Measurements from ENCODE around the gene MAML3. TPM values are rescaled to one million over a fixed set of nuclear protein-coding genes. Genes with fewer than 3 reads are reported as not detected.

MAML3 gene
- total and polyA plus RNA-seq, 8 donors: 5.8 to 18.7 (median 16.7) TPM

DNA sequence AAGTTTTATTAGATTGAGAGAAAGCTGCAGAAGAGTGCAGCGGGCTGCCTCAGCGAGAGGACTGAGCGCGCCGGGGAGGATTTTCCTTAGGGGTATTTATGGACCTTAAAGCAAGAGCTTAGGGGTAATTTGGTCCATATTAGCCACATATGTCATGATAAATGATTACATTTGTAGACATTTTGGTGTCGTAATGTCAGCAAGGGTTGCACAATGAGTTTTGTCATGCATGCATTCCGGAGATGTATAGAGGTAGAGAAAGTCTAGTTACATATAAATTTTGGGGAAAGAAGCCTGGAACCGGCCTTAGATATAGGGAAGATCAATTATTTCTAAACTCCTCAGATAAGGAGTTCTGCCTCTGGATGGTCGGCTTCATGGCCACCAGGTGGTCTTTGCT, 478.3 kb downstream of the MAML3 start:
- no peaks in the 10 kb centered on the region for H3K27me3 ChIP-seq
- DNase-seq (no peak), ATAC-seq (no peak)
- peak overlapping the region in 1 of 2 donors; percentile 74 for H3K27ac ChIP-seq
- H3K4me1 ChIP-seq: peaks cover 0 to 14% of the 10 kb centered on the region in 2 donors
- TF ChIP-seq, protein P1, sequence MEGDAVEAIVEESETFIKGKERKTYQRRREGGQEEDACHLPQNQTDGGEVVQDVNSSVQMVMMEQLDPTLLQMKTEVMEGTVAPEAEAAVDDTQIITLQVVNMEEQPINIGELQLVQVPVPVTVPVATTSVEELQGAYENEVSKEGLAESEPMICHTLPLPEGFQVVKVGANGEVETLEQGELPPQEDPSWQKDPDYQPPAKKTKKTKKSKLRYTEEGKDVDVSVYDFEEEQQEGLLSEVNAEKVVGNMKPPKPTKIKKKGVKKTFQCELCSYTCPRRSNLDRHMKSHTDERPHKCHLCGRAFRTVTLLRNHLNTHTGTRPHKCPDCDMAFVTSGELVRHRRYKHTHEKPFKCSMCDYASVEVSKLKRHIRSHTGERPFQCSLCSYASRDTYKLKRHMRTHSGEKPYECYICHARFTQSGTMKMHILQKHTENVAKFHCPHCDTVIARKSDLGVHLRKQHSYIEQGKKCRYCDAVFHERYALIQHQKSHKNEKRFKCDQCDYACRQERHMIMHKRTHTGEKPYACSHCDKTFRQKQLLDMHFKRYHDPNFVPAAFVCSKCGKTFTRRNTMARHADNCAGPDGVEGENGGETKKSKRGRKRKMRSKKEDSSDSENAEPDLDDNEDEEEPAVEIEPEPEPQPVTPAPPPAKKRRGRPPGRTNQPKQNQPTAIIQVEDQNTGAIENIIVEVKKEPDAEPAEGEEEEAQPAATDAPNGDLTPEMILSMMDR (IDR thresholded peaks at IDR 0.05): no peak
- peaks cover 0 to 27% of the 10 kb centered on the region in 2 donors for H3K36me3 ChIP-seq
- no peak overlapping the region for H3K4me3 ChIP-seq
- no peaks in the 10 kb centered on the region for H3K9me3 ChIP-seq
- intact Hi-C loops (cut with DNase I): no loop called here

DNA sequence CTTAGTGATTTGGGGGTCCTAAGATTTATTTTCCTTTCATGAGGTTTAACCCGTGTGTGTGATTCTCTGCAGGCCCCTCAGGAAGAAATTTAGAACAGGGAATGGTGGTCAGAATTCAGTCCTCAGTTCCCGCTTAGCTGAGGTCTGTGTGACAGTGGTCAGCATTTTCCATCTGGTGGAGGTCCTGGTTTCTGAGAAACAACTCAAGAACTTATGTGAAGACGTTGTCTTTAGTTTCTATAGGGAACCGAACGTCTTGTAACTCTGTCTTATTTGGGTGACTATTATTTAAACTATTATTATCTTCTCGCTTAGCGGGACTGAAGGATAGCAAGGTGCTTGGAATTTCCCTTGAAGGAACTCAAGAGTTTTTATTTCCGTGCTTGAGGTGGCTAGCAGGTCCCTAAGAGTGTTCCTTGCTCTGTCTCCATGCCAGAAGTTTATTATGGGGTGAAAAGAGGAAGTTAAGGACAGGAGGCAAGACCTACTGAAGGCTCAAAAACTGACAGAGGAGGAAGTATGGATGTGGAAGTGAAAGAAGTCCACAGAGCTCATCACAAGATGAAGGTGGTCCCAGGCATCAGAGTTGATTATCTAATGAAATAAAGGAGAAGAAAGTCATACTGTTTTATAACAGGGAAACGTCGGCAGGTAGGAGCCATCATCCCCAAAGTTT, 479.0 kb downstream of the MAML3 start:
- DNase-seq: no peak
- ATAC-seq: peak; percentile 81
- Histone ChIP-seq H3K27ac (peak overlapping the region in 1 of 2 donors; percentile 74), H3K4me1 (peaks cover 0 to 14% of the 10 kb centered on the region in 2 donors), H3K36me3 (peaks cover 0 to 21% of the 10 kb centered on the region in 2 donors), H3K9me3 (no peaks in the 10 kb centered on the region), H3K4me3 (no peak overlapping the region), H3K27me3 (no peaks in the 10 kb centered on the region)
- intact Hi-C loops (cut with DNase I): no loop called here
- TF ChIP-seq, protein P1 (IDR thresholded peaks at IDR 0.05): no peak

GRCh38 chr4:139672732-139673131, 481.3 kb downstream of the MAML3 start:
- no peaks in the 10 kb centered on the region for H3K9me3 ChIP-seq
- TF ChIP-seq, protein P1 (IDR thresholded peaks at IDR 0.05): no peak
- H3K27ac ChIP-seq: no peak overlapping the region
- no peak overlapping the region for H3K4me3 ChIP-seq
- DNase-seq (no peak), ATAC-seq (no peak)
- intact Hi-C loops (cut with DNase I): no loop called here
- H3K36me3 ChIP-seq: peaks cover 0 to 4% of the 10 kb centered on the region in 2 donors
- no peaks in the 10 kb centered on the region for H3K27me3 ChIP-seq
- H3K4me1 ChIP-seq: peaks cover 0 to 22% of the 10 kb centered on the region in 2 donors

- Histone ChIP-seq H3K4me1 (peaks cover 0 to 25% of the 10 kb centered on the region in 2 donors), H3K27me3 (no peaks in the 10 kb centered on the region), H3K9me3 (no peaks in the 10 kb centered on the region), H3K4me3 (no peak overlapping the region), H3K27ac (no peak overlapping the region), H3K36me3 (peaks cover 0 to 4% of the 10 kb centered on the region in 2 donors)
- DNase-seq: no peak
- TF ChIP-seq, protein P1 (IDR thresholded peaks at IDR 0.05): no peak
- no peak for ATAC-seq
- intact Hi-C loops (cut with DNase I): no loop called here
Measured at GRCh38 chr4:139672215-139672614, 481.8 kb downstream of the MAML3 start.

DNA sequence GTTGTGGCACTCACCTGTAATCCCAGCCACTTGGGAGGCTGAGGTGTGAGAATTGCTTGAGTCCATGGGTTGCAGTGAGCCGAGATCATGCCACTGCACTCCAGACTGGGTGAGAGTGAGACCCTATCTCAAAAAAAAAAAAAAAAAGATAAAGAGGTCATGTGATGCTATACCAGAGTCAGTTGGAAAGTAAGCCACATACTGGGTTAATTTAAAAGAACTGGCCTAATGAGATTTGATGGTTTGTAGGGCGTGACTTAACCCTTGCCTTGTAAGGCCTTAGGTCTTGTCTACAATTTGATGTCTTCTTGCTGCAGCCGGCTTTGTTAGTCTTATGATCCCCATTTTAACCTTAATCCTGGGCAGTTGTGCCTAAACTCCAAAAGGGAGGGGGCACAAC, 483.2 kb downstream of the MAML3 start:
- TF ChIP-seq, protein P1 (IDR thresholded peaks at IDR 0.05): no peak
- H3K27me3 ChIP-seq: no peaks in the 10 kb centered on the region
- ATAC-seq (no peak), DNase-seq (no peak)
- H3K36me3 ChIP-seq: peaks cover 0 to 4% of the 10 kb centered on the region in 2 donors
- intact Hi-C loops (cut with DNase I): no loop called here
- no peak overlapping the region for H3K27ac ChIP-seq
- no peaks in the 10 kb centered on the region for H3K9me3 ChIP-seq
- H3K4me1 ChIP-seq: peaks cover 0 to 27% of the 10 kb centered on the region in 2 donors
- no peak overlapping the region for H3K4me3 ChIP-seq
